ENCODE results near the gene TMEM233.
"Not testable (repeated sequence)": the region's sequence is repeated elsewhere in the genome, so short reads cannot be mapped to it uniquely, and the experiment has no call there.

TMEM233 gene

GRCh38 chr12:119658166-119658565 lies 64.6 kb downstream of the TMEM233 start:
- not testable (repeated sequence) for DNase-seq (ENCODE audit: low spot score)

- DNase-seq (ENCODE audit: low spot score): peak; percentile 45
Measured at GRCh38 chr12:119659289-119659897, 65.8 kb downstream of the TMEM233 start.

DNA sequence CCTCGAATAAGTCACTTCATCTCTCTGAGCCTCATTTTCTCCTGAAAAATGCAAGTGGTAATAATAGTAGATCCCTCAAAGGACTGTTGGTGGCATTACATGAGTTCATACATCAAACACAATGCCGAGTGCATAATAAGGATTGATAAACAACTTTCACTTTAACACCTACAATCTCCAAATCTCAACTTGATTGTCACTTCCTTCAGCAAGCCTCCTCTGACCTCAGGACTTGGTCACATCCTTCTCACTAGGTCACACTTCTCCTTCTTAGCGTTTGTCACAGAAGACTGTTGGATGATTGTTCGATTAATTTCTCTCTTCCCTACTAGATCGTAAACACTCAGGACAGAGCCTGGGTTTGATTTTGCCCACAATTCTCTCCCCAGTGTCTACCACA lies 66.5 kb downstream of the TMEM233 start:
- DNase-seq (ENCODE audit: low spot score): no peak

- DNase-seq (ENCODE audit: low spot score): no peak
Measured at GRCh38 chr12:119661882-119662281, 68.3 kb downstream of the TMEM233 start.

DNA sequence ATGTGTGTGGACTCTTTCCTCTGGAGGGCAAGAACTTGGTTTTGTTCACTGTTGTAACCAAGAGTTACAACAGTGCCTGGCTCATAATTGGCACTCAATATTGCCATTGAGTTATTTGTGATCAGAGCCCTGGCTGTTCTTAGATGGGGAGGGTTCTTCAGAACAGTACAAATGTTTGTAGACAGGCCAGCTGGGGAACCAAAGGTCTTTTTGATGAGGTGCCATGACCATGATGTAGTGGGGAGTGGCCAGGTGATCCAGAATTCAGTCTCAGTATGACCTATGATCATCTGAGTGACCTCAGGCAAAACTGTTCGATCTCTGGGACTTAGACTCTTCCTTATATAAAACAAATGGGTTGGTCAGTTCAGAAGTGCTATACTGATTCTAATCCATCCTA lies 71.1 kb downstream of the TMEM233 start:
- no peak for DNase-seq (ENCODE audit: low spot score)

DNA sequence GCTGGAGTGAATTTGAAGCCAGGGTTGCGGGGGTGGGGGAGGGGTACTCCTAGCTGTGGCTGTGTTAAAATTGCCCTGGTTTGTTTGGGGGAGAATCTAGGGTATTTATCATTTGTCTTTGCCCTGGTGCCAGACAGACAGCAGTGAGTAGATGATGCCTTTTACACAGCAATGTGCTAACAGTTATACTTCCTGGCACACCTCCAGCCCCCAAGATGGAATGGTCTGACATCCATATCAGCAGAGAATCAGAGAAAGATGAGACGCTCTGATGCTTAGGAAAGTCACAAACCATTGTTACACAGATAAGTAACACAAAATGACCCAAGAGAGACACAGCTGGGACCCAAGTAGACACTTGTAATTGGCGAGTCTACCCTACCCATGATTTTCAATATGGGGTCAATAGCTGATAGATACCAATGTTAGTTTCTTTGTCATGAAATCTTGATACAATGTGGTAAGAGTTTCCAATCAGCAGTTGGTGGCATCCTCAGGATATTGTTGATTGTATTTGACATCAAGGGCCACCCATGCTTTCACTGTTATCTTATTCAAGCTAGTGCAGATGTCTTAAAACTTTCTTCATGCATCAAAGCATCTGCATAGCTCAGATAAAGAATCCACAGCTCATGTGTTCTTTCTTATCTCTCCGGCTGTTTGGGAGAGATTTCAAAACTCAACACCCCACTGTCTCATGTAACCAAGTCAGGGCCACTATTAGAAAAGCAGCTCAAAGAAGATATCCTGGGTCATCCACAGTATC lies 71.8 kb downstream of the TMEM233 start:
- DNase-seq (ENCODE audit: low spot score): no peak

- DNase-seq (ENCODE audit: low spot score): no peak
Measured at GRCh38 chr12:119666226-119666795, 72.7 kb downstream of the TMEM233 start.

GRCh38 chr12:119666900-119667576 lies 73.5 kb downstream of the TMEM233 start:
- no peak for DNase-seq (ENCODE audit: low spot score)

DNA sequence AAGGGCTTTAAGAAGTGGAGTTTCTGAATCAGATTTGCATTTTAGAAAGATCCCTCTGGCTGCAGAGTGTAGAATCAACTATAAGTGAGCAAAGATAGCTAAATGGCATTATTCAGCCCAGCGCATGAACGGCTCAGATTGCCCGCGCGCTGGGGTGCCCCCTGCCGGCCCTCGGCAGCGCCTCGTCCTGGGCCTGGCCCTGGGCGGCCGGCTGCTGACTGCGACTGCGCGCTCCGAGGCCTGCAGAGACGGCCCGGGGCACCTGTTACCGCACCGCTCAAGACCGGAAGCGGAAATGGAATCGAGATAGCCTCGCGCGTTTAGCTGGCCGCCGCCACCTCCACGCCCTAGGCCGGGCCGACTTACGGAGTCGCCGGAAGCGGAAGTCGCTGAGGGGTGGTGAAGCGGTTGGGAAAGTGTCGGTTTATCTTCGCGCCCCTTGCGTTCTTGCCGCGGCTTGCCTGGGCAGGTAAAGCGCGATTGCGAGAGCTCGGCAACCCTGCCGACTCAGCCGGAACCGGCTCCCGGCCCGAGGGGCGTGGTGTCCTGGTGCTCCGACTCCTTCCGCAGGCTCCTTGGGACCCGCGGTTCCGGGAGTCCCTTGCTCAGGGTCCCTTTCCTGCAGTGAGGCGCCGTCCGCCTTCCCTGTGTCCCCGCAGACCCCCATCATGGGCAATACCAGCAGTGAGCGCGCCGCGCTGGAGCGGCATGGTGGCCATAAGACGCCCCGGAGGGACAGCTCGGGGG lies 74.2 kb downstream of the TMEM233 start, which contains the start of gene PRKAB1:
Gene PRKAB1, plus strand, starts transcription at position 557 of the 747 bp plus-strand sequence. Its CDS starts 112 bp downstream, at position 669.
- peak; percentile 98 for DNase-seq (ENCODE audit: low spot score)

- DNase-seq (ENCODE audit: low spot score): no peak
Measured at GRCh38 chr12:119668324-119668841, 74.8 kb downstream of the TMEM233 start.

- no peak for DNase-seq (ENCODE audit: low spot score)
Measured at GRCh38 chr12:119669744-119670472, 76.3 kb downstream of the TMEM233 start.

- no peak for DNase-seq (ENCODE audit: low spot score)
Measured at GRCh38 chr12:119671070-119671469, 77.5 kb downstream of the TMEM233 start.

DNA sequence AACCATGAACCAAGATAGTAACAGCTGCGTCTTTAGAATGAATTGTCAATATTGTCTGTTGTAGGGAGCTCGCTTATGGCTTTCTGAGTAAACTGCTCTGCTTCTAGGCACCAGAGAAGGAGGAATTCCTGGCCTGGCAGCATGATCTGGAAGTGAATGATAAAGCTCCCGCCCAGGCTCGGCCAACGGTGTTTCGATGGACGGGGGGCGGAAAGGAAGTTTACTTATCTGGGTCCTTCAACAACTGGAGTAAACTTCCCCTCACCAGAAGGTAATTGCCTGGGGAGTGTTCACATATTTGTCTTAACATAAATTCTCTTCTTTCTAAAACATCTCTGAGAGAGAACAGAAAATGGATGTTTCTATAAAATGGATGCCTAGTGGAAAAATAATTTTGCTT lies 78.6 kb downstream of the TMEM233 start:
- DNase-seq (ENCODE audit: low spot score): no peak

GRCh38 chr12:119673634-119674033 lies 80.1 kb downstream of the TMEM233 start:
- DNase-seq (ENCODE audit: low spot score): no peak

DNA sequence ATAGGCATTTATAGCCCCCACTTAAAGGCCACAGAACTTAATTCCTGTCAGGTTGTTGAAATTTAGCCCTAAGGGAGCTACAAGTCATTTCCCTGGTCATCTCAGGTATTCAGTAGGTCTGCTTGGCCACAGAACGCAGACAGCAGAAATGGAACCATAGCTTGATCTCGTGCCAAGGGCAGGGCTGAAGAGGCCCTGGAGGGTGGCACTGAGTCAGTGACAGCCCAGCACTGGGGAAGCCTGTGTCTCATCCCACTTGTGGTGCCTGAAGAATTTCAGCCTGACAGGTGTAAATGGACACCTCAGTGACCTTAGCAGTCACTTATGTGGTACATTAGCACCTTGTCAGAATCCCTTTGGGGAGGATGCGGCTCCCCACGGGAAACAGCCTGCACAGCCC lies 81.0 kb downstream of the TMEM233 start:
- no peak for DNase-seq (ENCODE audit: low spot score)

DNA sequence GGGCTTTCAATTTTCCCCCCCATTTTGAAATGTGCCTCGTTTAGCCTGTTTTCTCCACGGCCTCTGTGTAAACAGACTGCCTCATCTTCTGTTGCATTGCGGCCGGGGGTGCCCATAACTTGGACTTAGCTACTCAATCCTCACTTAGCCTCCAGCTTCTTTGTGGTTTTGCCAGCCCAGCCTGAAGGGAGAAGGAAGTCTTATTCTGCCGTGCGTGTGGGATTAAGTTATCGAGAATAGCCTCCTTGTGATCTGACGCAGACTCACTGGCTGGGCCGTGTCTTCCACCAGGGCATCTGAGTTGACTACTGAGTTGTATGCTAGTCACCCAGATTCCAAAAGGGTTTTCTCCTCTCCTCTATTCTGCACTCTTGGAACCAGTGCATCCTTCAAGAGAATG lies 82.4 kb downstream of the TMEM233 start:
- no peak for DNase-seq (ENCODE audit: low spot score)

DNA sequence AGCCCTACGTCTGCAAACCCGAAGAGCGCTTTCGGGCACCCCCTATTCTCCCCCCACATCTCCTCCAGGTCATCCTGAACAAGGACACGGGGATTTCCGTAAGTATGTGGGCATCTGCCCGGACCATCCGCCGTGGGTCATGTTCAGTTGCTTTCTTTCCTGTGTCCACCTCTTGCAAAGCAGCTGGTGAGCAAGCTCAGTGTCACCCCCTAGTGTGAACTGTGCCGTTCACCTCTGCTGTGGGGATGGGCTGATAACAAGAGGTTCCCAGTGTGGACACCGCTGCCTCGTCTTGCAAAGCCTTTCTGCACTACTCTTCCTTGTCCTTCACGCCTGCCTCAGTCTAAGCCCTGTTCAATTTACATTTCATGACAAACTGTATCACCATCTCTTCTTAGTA lies 83.0 kb downstream of the TMEM233 start:
- DNase-seq (ENCODE audit: low spot score): no peak

GRCh38 chr12:119678459-119678858 lies 84.9 kb downstream of the TMEM233 start:
- no peak for DNase-seq (ENCODE audit: low spot score)

DNA sequence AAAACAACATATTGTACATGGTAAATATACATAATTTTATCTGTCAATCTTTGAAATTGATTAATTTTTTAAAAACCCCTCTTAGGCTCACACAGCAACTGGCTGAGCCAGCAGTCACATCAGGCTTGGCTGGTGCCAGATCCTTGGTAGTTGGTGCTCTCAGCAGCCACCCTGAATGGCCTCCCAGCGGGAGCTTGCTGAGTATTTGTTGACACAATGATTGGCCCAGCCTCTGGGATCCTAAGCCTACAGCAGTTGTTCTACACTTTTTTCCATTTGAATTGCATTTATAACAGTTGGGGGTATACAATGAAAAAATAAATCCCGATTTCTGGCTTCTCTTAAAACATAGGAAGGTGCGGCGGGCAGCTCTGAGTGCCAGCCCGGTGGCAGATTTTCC lies 85.5 kb downstream of the TMEM233 start:
- no peak for DNase-seq (ENCODE audit: low spot score)

DNA sequence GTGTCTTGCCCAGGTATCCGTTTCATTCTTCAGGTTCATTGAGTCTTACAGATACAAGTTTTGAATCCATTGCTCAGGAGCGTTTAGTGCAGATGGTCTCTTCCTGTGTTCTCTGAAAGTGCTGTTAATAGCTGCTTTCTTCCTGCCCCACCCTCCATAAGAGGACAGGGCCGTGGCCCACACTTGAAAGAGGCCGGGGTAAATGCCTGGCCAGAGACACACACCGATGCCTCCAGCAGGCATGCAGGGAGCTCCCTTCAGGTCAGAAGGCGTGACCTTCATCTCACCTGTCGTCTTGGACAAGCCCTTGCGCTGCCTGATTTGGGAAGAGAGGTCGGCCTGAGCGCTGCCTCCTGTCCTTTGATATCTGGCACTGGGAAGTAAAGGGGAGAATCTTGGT lies 85.9 kb downstream of the TMEM233 start:
- no peak for DNase-seq (ENCODE audit: low spot score)

- no peak for DNase-seq (ENCODE audit: low spot score)
Measured at GRCh38 chr12:119681111-119681510, 87.5 kb downstream of the TMEM233 start.

All from RKO (cell line).